ENCODE measurements around the gene ARL1.

ARL1 gene

GRCh38 chr12:101379149-101379548 lies 28.4 kb downstream of the ARL1 start:
- DNase-seq = no peak
- TF ChIP-seq CTCF (IDR thresholded peaks at IDR 0.05; ENCODE audit: low read depth, low read length) = no peak
- Histone ChIP-seq H3K36me3 (peaks cover 74% of the 10 kb centered on the region), H3K27me3 (no peaks in the 10 kb centered on the region), H3K4me3 (ENCODE audit: low read depth, low read length) (no peak overlapping the region), H3K4me1 (no peaks in the 10 kb centered on the region), H3K9me3 (no peaks in the 10 kb centered on the region)

GRCh38 chr12:101375573-101375972 lies 32.0 kb downstream of the ARL1 start:
- Histone ChIP-seq H3K4me1 (no peaks in the 10 kb centered on the region), H3K9me3 (no peaks in the 10 kb centered on the region), H3K36me3 (peaks cover 75% of the 10 kb centered on the region), H3K27me3 (no peaks in the 10 kb centered on the region), H3K4me3 (ENCODE audit: low read depth, low read length) (no peak overlapping the region)
- no peak for TF ChIP-seq CTCF (IDR thresholded peaks at IDR 0.05; ENCODE audit: low read depth, low read length)
- no peak for DNase-seq

- TF ChIP-seq CTCF (IDR thresholded peaks at IDR 0.05; ENCODE audit: low read depth, low read length) = no peak
- Histone ChIP-seq H3K4me1 (no peaks in the 10 kb centered on the region), H3K36me3 (peaks cover 80% of the 10 kb centered on the region), H3K27me3 (no peaks in the 10 kb centered on the region), H3K9me3 (no peaks in the 10 kb centered on the region), H3K4me3 (ENCODE audit: low read depth, low read length) (no peak overlapping the region)
- no peak for DNase-seq
These were observed 35.1 kb downstream of the ARL1 start for GRCh38 chr12:101372431-101372830.

GRCh38 chr12:101368016-101368415 lies 39.6 kb downstream of the ARL1 start:
- no peaks in the 10 kb centered on the region; the same call in 1 of the 2 replicates for H3K4me1 ChIP-seq
- no peak for DNase-seq
- no peak for TF ChIP-seq CTCF (IDR thresholded peaks at IDR 0.05; ENCODE audit: low read depth, low read length)
- peaks cover 89% of the 10 kb centered on the region for H3K36me3 ChIP-seq
- no peak overlapping the region for H3K4me3 ChIP-seq (ENCODE audit: low read depth, low read length)
- H3K9me3 ChIP-seq = no peaks in the 10 kb centered on the region
- no peaks in the 10 kb centered on the region for H3K27me3 ChIP-seq

GRCh38 chr12:101361455-101361854 lies 46.1 kb downstream of the ARL1 start:
- no peak overlapping the region for H3K4me3 ChIP-seq (ENCODE audit: low read depth, low read length)
- H3K27me3 ChIP-seq = no peaks in the 10 kb centered on the region
- TF ChIP-seq CTCF (IDR thresholded peaks at IDR 0.05; ENCODE audit: low read depth, low read length) = no peak
- DNase-seq = no peak
- H3K36me3 ChIP-seq = peaks cover 76% of the 10 kb centered on the region
- no peaks in the 10 kb centered on the region for H3K9me3 ChIP-seq
- H3K4me1 ChIP-seq = no peaks in the 10 kb centered on the region; the same call in 1 of the 2 replicates

GRCh38 chr12:101356794-101357193 lies 50.8 kb downstream of the ARL1 start:
- no peaks in the 10 kb centered on the region for H3K9me3 ChIP-seq

More at GRCh38 chr12:101356794-101357193, 50.8 kb downstream of the ARL1 start:
- Histone ChIP-seq H3K4me1 (no peaks in the 10 kb centered on the region), H3K36me3 (peaks cover 64% of the 10 kb centered on the region), H3K4me3 (ENCODE audit: low read depth, low read length) (no peak overlapping the region), H3K27me3 (no peaks in the 10 kb centered on the region)
- DNase-seq = no peak
- no peak for TF ChIP-seq CTCF (IDR thresholded peaks at IDR 0.05; ENCODE audit: low read depth, low read length)

Data from BE2C (cell line).